ENCODE measurements around the gene PCK2.

The PCK2 gene

GRCh38 chr14:24116128-24116814, 22.2 kb downstream of the PCK2 start:
- no peak for DNase-seq (ENCODE audit: low read depth)

DNA sequence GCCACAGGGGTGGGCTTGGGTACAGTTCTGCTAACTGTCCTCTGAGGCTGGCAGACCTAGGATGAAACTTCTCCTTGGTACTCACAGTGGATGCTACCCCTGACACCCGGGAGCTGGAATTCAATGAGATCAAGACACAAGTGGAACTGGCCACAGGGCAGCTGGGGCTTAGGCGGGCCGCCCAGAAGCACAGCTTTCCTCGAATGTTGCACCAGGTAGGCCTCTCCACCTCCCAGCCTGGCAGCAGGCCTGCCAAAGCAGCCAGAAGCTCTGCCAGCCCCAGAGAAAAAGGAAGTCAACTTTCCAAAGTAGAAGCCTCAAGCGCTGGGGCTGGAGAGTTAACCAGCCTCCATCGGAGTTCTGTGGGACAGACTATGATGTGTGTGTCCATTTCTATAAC, 23.1 kb downstream of the PCK2 start:
- DNase-seq (ENCODE audit: low read depth), result no peak

- no peak for DNase-seq (ENCODE audit: low read depth)
Observed at GRCh38 chr14:24119691-24120090, 25.6 kb downstream of the PCK2 start.

DNA sequence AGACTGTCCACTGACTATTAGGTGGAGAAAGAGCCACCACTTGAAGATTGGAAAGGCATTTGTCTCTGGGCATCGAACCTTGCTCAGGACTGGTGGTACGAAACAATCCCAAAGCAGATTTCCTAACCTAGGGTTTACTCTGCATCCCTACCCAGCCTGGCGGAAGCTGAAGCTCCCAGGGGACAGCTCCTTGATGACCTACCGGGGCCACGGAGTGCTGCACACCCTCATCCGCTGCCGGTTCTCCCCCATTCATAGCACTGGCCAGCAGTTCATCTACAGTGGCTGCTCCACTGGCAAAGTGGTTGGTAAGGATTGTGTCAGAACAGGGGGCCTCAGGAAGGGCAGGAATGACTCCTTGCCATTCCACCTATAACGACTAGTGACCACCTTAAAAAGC, 27.1 kb downstream of the PCK2 start:
- no peak for DNase-seq (ENCODE audit: low read depth)

GRCh38 chr14:24122416-24122815, 28.3 kb downstream of the PCK2 start:
- no peak for DNase-seq (ENCODE audit: low read depth)

DNA sequence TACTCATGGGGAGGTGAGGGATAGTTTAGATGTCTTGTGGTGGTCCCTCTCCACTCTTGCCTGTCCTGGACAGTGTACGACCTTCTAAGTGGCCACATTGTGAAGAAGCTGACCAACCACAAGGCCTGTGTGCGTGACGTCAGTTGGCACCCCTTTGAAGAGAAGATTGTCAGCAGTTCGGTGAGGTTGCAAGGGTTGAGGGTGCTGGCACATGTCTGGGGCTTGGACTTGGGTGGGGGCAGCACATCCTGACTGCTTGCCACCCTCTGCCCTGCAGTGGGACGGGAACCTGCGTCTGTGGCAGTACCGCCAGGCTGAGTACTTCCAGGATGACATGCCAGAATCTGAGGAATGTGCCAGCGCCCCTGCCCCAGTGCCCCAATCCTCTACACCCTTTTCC, 28.8 kb downstream of the PCK2 start:
- no peak for DNase-seq (ENCODE audit: low read depth)

DNA sequence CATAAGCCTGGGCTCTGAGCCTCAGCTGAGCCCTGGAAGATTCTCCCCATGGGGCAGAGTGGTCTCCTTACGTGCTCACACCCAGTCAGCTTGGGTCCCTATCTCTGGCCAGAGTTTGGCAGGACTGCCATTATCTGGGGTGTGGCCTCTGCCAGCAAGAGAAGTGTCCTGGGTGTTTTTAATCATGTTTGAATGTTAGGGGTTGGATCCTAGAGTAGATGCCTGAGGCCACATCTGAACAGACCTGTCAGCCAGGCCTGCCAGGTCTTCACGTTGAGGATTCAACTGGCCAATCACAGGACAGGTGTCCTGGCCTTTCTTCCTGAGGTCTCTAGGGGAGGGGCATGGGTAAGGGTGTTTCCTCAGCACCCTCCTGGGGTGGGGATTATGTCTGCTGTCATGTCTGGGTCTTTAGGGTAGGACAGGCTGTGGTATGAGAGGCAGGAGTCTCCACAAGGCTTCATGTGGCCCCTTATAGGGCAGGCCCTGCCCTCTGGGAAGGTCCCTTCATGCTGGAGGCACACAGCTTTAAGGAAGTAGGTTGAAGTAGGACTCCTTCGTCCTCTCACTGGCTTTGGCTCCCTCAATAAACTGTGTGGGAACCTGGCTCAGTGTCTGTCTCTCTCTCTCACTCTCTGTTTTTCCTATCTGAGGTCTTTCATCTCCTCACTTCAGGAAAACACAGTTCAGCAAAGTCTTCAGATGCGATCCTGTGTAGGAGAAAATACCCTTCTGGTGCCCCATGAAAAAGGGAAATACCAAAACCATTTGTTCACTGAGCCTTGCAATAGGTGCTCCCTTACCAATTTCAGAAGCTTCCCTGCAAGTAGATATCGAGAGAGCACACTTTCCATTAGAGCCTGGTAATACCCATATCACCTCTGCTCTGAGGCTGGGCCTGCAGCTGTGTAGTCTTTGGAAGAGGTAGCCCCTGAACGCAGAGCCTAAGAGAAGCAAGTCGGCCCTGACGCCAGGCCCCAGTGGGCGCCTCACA, 29.6 kb downstream of the PCK2 start:
- DNase-seq (ENCODE audit: low read depth), result no peak

- DNase-seq (ENCODE audit: low read depth), result no peak
Observed at GRCh38 chr14:24126939-24127338, 32.8 kb downstream of the PCK2 start.

DNA sequence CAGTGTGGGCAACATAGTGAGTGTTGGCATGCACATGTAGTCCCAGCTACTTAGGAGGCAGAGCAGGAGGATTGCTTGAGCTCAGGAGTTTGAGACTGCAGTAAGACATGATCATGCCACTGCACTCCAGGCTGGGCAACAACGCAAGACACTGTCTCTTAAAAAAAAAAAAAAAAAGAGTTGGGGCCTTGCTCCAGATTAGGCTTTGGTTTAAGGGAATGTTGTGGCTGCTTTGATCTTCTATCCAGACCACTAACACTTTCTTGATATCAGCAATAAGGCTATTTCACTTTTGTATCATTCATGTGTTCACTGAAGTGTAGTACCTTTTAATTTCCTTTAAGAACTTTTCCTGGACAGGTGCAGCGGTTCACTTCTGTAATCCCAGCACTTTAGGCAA, 33.6 kb downstream of the PCK2 start:
- no peak for DNase-seq (ENCODE audit: low read depth)

DNA sequence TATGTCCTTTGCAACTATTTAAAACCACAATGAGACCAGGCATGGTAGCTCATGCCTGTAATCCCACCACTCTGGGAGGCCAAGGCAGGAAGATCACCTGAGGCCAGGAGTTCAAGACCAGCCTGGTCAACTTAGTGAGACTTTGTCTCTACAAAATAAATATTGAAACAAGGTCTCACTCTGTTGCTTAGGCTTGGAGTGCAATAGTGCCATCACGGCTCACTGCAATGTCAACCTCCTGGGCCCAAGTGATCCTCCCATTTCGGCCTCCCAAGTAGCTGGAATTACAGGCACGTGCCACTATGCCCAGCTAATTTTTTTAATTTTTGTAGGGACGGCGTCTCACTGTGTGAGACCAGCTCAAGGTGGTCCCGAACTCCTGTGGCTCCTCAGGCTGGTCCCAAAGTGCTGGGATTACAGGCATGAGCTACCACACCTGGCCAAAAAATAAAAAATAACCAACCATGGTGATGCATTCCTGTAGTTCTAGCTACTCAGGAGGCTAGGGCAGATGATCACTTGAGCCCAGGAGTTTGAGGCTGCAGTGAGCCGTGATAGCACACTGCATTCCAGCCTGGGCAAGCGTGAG, 35.4 kb downstream of the PCK2 start:
- DNase-seq (ENCODE audit: low read depth), result no peak

- DNase-seq (ENCODE audit: low read depth), result no peak
Observed at GRCh38 chr14:24130380-24130716, 36.2 kb downstream of the PCK2 start, which contains the start of gene FITM1. FITM1 (plus strand) TSS chr14:24130659; CDS start chr14:24131564, 905 bp downstream.

- no peak for DNase-seq (ENCODE audit: low read depth)
Observed at GRCh38 chr14:24130717-24131548, 36.8 kb downstream of the PCK2 start.

GRCh38 chr14:24131549-24131966, 37.4 kb downstream of the PCK2 start:
- DNase-seq (ENCODE audit: low read depth), result no peak

- no peak for DNase-seq (ENCODE audit: low read depth)
Observed at GRCh38 chr14:24132061-24132685, 38.1 kb downstream of the PCK2 start.

- no peak for DNase-seq (ENCODE audit: low read depth)
Observed at GRCh38 chr14:24132976-24133375, 38.9 kb downstream of the PCK2 start.

GRCh38 chr14:24133735-24134134, 39.6 kb downstream of the PCK2 start:
- no peak for DNase-seq (ENCODE audit: low read depth)

DNA sequence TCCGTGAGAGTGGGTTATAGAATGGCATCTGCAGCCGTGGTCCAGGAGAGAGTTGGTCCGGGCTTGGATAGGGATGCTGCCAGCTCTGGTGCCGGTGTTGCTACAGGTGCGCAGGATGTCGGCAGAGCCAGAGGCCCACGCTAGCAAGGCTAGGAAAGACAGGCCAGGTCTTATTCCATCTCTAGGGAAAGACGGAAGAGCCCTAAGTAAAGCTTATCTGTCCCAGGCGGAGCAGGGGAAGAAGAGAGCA, 41.4 kb downstream of the PCK2 start:
- no peak for DNase-seq (ENCODE audit: low read depth)

GRCh38 chr14:24135834-24136683, 41.9 kb downstream of the PCK2 start, which contains the start of gene PSME1:
PSME1 (plus strand) TSS chr14:24136194; CDS start chr14:24136263, 69 bp downstream.
- peak; percentile 78 for DNase-seq (ENCODE audit: low read depth)

GRCh38 chr14:24136684-24137528, 42.8 kb downstream of the PCK2 start:
- no peak for DNase-seq (ENCODE audit: low read depth)

Measured in stromal cell of bone marrow (primary cell).